ENCODE results near the gene EIPR1. TPM values are rescaled to one million over a fixed set of nuclear protein-coding genes. Genes with fewer than 3 reads are reported as not detected.

Gene EIPR1
- total and polyA plus RNA-seq, 2 of the 4 experiments (the other 2 are of a cell fraction), result 46.5 to 67.4 TPM

GRCh38 chr2:3420076-3420768 lies 42.6 kb upstream of the EIPR1 start (continued):
- no peak for TF ChIP-seq POLR2A (IDR thresholded peaks at IDR 0.05; ENCODE audit: low read depth, low read length)

GRCh38 chr2:3418766-3419404 lies 41.3 kb upstream of the EIPR1 start:
- H4K5ac ChIP-seq (ENCODE audit: low read depth, low read length), result no peak overlapping the region
- ATAC-seq (ENCODE audit: low read depth), result no peak
- H2AK9ac ChIP-seq (replicated peaks; ENCODE audit: low read depth, low read length, poor library complexity), result no peak overlapping the region
- in situ Hi-C loops (cut with MboI; ENCODE audit: low sequenced_read_pairs), result no loop called here
- H2AFZ ChIP-seq (replicated peaks; ENCODE audit: low read length, poor library complexity), result no peak overlapping the region
- 84% methylated on average over 9 of the region's 11 CpGs; no CpG with 5 or more reads in 1 of the 2 experiments for WGBS, 2 experiments (ENCODE audit: extremely low coverage in 2 of 2, insufficient read length in 1 of 2)
- no peak for TF ChIP-seq NFE2L2 (IDR thresholded peaks at IDR 0.05; ENCODE audit: low read depth, low read length)
- no peak for TF ChIP-seq CEBPB (IDR thresholded peaks at IDR 0.05; ENCODE audit: low read depth, low read length)
- TF ChIP-seq FOS (IDR thresholded peaks at IDR 0.05; ENCODE audit: low read depth, low read length), result no peak
- no peak for TF ChIP-seq MAFK (IDR thresholded peaks at IDR 0.05; ENCODE audit: low read depth, low read length)
- no peak for TF ChIP-seq RCOR1 (IDR thresholded peaks at IDR 0.05; ENCODE audit: insufficient replicate concordance, low read length)
- no peak for TF ChIP-seq RFX5 (IDR thresholded peaks at IDR 0.05; ENCODE audit: low read depth, low read length)
- no peak for TF ChIP-seq POLR2A (IDR thresholded peaks at IDR 0.05; ENCODE audit: low read depth, low read length)
- TF ChIP-seq CTCF (conservative IDR thresholded peaks at IDR 0.05; ENCODE audit: low read depth, low read length), result no peak
- no peak for TF ChIP-seq MAZ (IDR thresholded peaks at IDR 0.05; ENCODE audit: borderline replicate concordance, low read depth, low read length)
- no peak for TF ChIP-seq CHD1 (IDR thresholded peaks at IDR 0.05; ENCODE audit: low read depth, low read length)
- no peak for TF ChIP-seq USF2 (IDR thresholded peaks at IDR 0.05; ENCODE audit: low read depth, low read length)
- TF ChIP-seq RAD21 (IDR thresholded peaks at IDR 0.05; ENCODE audit: low read length), result no peak
- no peak for TF ChIP-seq MXI1 (IDR thresholded peaks at IDR 0.05; ENCODE audit: borderline replicate concordance, low read depth, low read length)
- H3K4me1 ChIP-seq (ENCODE audit: control insufficient read depth, insufficient read depth, low read length), result peaks cover 2% of the 10 kb centered on the region; the same call in 1 of the 2 replicates
- H2BK15ac ChIP-seq (ENCODE audit: low read depth, low read length), result no peak overlapping the region
- H3K9me3 ChIP-seq (ENCODE audit: control insufficient read depth, insufficient read depth, low read length), result no peaks in the 10 kb centered on the region
- H2BK120ac ChIP-seq (ENCODE audit: low read depth, low read length), result no peak overlapping the region
- no peak overlapping the region for H3K4me3 ChIP-seq (ENCODE audit: insufficient read depth, low read depth, low read length)
- peaks cover 54% of the 10 kb centered on the region for H3K36me3 ChIP-seq (ENCODE audit: control insufficient read depth, insufficient read depth, low read length)
- no peak for DNase-seq
- H4K20me1 ChIP-seq (ENCODE audit: insufficient read depth, low read length), result peaks cover 4% of the 10 kb centered on the region; the same call in 1 of the 2 replicates
- no peak overlapping the region for H4K91ac ChIP-seq (ENCODE audit: insufficient read depth, low read depth, low read length)
- H3K4me2 ChIP-seq (ENCODE audit: low read depth, low read length), result no peak overlapping the region
- no peak overlapping the region for H2AK5ac ChIP-seq (ENCODE audit: low read depth, low read length)
- peaks cover 23 to 33% of the 10 kb centered on the region in 2 experiments for H3K79me1 ChIP-seq (ENCODE audit: low read depth in 1 of 2, low read length in 2 of 2)
- H3K27ac ChIP-seq (ENCODE audit: insufficient read depth, low read length), result no peak overlapping the region
- dilution Hi-C loops (cut with HindIII; ENCODE audit: low sequenced_read_pairs, unreplicated experiment), result no loop called here
- H3K9me1 ChIP-seq (ENCODE audit: insufficient read depth, low read length), result peaks cover 2% of the 10 kb centered on the region; the same call in 1 of the 2 replicates
- H2BK20ac ChIP-seq (ENCODE audit: low read depth, low read length), result no peak overlapping the region
- ChIA-PET POLR2A (ENCODE audit: unreplicated experiment) (no interaction called here), CTCF (no interaction called here)
- H3K23ac ChIP-seq (ENCODE audit: low read depth, low read length), result no peak overlapping the region
- no peak overlapping the region for H3K9ac ChIP-seq (ENCODE audit: low read depth, low read length)
- BruUV-seq (replicated peaks), result no TSS peak
- H4K8ac ChIP-seq (ENCODE audit: low read depth in 2 of 2, low read length in 2 of 2), result no peak overlapping the region
- no peak overlapping the region for H3K14ac ChIP-seq (replicated peaks; ENCODE audit: low read depth, low read length)
- no peak overlapping the region for H3K18ac ChIP-seq (ENCODE audit: low read depth, low read length)
- H2BK5ac ChIP-seq (ENCODE audit: low read depth, low read length, poor library complexity, severe bottlenecking), result no peak overlapping the region
- intact Hi-C loops (cut with micrococcal nuclease), result no loop called here
- H3K27me3 ChIP-seq (ENCODE audit: control insufficient read depth, insufficient read depth, low read length), result no peaks in the 10 kb centered on the region
- no peak overlapping the region for H3K4ac ChIP-seq (ENCODE audit: low read depth, low read length)
- H3K56ac ChIP-seq (ENCODE audit: extremely low read depth, insufficient read depth, low read length), result no peak overlapping the region

All from IMR-90 (cell line).